GM19463 (cell line): Measurements from ENCODE around the gene HLA-G.
"Not testable (repeated sequence)": the region's sequence is repeated elsewhere in the genome, so short reads cannot be mapped to it uniquely, and the experiment has no call there.

Experiments used
- ATAC-seq: cut with Tn5 transposase; IDR thresholded peaks from one replicate; pipeline ENCODE4 v1.9.1; 2021; ENCODE audit warnings: mild to moderate bottlenecking, moderate library complexity; ENCODE audit not compliant: unreplicated experiment

HLA-G gene

DNA sequence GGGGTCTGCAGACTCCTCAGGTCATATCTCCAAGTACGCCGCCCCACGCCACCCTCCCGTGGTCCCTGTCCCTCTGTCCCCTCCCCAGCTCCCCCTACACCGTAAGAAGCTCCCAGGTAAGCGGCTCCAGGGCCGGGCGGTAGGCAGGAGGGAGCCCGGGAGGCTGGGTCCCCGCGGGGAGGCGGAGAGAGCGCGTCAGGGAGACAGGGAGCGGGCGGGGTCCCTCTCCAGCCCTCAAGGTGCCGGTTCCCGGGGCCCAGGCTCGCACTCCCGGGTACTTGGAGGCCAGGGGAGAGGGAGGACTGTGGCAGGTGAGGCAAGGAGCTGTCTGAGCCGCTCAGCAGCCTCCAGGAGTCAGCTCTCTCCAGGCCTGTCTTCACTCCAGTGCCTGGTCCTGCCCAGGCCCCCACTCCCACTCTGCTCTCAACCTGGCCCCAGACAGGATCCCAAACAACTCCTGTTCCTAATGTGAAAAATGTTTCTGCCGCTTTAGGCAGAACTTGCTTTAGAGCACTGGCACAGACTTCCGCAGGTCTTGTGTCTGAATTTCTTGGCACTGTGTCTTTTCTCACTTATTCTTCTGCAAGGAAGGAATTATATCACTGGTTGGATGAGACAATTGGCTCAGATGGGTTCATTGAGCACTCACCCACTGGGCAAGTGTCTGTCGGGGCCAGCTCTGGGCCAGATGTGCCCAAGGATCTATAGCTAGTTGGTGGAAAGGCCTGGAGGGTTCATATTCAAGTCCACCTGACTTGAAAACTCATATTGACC, 36.6 kb downstream of the HLA-G start:
- ATAC-seq, result no peak

DNA sequence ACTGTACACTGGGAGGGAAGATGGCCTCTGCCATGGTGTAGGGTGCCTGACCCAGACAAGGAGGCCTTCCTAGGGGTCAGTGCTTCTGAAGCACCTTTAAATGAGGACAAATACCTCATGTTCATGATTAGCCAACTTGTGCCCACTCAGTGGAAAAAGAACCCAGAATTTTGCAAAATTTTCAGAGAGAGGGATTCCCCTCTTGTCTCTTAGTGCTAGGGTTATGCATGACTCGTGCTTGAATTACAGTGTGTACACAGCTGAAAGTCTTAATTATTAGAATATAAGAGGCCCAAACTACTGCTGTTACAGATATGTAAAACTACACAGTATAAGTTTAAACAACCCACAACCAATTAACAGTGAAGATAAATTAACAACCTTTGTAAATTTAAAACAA, 38.0 kb downstream of the HLA-G start:
- ATAC-seq, result no peak

DNA sequence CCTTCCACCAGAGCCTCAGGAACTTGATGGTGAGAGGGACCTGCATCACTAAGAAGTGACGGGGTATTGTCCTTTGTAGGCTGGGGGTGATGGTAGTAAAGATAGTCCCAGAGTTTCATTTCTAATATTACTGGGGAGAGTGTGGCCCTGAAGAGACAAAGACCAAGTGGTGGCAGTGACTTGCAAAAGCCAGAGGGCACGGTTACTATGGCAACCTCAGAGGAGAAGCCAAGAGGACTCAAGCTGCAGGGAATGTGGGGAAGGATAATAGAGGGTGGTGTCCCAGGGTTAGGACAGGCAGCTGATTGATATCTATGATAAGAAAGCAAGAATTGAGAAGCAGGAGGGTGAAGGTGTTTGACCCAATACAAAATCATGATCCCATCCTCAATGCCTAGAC, 42.5 kb downstream of the HLA-G start:
- ATAC-seq, result no peak

DNA sequence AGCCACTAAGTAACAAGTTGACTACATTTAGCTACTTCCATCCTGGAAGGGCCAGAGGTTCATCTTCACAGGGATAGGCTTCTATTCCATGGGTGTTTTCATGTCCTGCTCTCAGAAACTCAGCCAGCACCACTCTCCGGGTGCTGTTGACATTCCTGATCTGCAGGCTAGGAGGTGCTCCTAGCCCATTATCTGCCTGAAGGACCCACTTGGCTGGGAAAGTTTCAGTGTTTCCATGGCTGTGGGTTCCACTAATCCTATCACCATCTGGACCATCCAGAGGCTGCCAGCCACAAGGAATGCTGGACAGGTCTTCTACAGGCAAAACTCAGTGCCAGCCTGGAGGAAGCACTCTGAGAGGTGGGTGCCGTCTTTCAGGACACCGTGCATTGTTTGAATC, 45.2 kb downstream of the HLA-G start:
- ATAC-seq, result no peak

DNA sequence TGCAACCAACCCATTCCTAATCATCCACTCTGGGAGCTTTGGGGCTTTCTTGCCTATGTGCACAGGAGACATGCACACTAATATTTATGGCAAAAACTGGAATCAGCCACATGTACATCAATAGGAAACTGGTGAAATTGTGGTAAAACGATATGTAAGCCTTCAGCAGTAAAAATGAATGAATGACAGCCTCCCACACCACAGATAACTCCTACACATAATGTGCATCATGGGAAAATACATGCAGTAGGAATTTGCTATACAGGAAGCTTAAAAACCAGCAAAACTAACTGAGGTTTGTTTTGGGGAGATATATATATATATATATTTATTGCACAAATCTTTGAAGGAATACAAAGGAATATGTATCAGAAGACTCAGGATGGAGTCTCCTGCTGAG, 47.6 kb downstream of the HLA-G start:
- no peak for ATAC-seq

DNA sequence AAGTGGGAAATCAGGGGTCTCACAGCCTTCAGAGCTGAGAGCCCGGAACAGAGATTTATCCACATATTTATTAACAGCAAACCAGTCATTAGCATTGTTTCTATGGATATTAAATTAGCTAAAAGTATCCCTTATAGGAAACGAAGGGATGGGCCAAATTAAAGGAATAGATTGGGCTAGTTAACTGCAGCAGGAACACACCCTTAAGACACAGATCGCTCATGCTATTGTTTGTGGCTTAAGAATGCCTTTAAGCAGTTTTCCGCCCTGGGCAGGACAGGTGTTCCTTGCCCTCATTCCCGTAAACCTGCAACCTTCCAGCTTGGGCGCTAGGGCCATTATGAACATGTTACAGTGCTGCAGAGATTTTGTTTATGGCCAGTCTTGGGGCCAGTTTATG, 48.1 kb downstream of the HLA-G start:
- not testable (repeated sequence) for ATAC-seq
